KMS-11 (cell line): ENCODE measurements around the gene ART5.

ENCODE experiments used
- H2AFZ ChIP-seq: fragments of 200-600 bp; sonication (generic); 2 replicates; pipeline ENCODE4 v1.6.1; 2016; ENCODE audit warnings: antibody characterized with exemption, mixed run types, low read depth
- H3K27ac ChIP-seq: fragments of 200-600 bp; sonication (generic); 2 replicates; pipeline ENCODE4 v1.6.1; 2016; ENCODE audit warnings: mild to moderate bottlenecking, mixed run types
- H3K27me3 ChIP-seq: fragments of 200-600 bp; sonication (generic); 2 replicates; pipeline ENCODE4 v1.6.1; 2017; ENCODE audit warnings: mild to moderate bottlenecking, low read depth, mixed run types, moderate library complexity; ENCODE audit not compliant: insufficient read depth
- H3K36me3 ChIP-seq: fragments of 200-600 bp; sonication (generic); 2 replicates; pipeline ENCODE4 v1.6.1; 2017; ENCODE audit warnings: mild to moderate bottlenecking, mixed run types; ENCODE audit not compliant: insufficient read depth
- H3K4me1 ChIP-seq: fragments of 200-600 bp; sonication (generic); 2 replicates; pipeline ENCODE4 v1.6.1; 2016; ENCODE audit warnings: mild to moderate bottlenecking, low read depth, mixed run types; ENCODE audit not compliant: poor library complexity, severe bottlenecking
- H3K4me2 ChIP-seq: fragments of 200-600 bp; sonication (generic); 2 replicates; pipeline ENCODE4 v1.7.0; 2016; ENCODE audit warnings: mild to moderate bottlenecking, mixed run types
- H3K4me3 ChIP-seq: fragments of 200-600 bp; sonication (generic); IDR thresholded peaks from 2 replicates; pipeline ENCODE4 v1.6.1; 2017; ENCODE audit warnings: low read depth, low read length, mixed read lengths; ENCODE audit not compliant: insufficient read depth
- H3K79me2 ChIP-seq: fragments of 200-600 bp; sonication (generic); 2 replicates; pipeline ENCODE4 v1.6.1; 2016; ENCODE audit warnings: low read depth, mixed run types; ENCODE audit not compliant: insufficient read depth
- H3K9ac ChIP-seq: fragments of 200-600 bp; sonication (generic); 2 replicates; pipeline ENCODE4 v1.6.1; 2016; ENCODE audit warnings: mild to moderate bottlenecking, mixed run types
- H4K20me1 ChIP-seq: fragments of 200-600 bp; sonication (generic); 2 replicates; pipeline ENCODE4 v1.6.1; 2016; ENCODE audit warnings: mild to moderate bottlenecking, mixed run types; ENCODE audit not compliant: insufficient read depth
- TF ChIP-seq, protein P1 (sequence below): fragments of 200-600 bp; sonication (generic); conservative IDR thresholded peaks from 2 replicates; pipeline ENCODE4 v1.6.1; 2017; ENCODE audit warnings: low read depth, mild to moderate bottlenecking, antibody characterized with exemption, low read length, moderate library complexity, mixed read lengths

ART5 gene

DNA sequence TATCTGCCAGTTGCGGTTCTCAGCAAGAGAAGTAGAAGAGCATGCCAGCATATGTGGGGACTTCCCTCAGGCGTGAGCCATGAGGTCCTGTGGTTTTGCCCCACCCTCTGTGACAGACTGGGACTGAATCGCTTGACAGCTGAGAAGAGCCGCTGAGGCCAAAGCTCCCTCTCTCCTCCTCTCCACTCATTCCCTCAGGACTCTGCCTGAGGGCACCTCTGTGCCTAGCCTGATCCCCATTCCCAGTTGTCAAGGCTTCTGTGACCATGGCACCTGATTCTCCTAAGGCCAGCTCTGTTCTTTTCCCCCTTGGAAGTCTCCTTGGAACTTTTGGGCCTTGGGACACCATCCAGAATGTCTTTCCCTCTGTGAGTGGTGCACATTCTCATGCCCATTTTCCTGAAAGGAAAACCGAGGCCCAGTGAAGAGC, 27.0 kb downstream of the ART5 start:
- no peak overlapping the region for H3K27ac ChIP-seq
- no peaks in the 10 kb centered on the region for H3K36me3 ChIP-seq
- peak overlapping the region; percentile 8; the same call in 1 of the 2 replicates for H3K9ac ChIP-seq
- H2AFZ ChIP-seq: peak overlapping the region; percentile 59
- H4K20me1 ChIP-seq: no peaks in the 10 kb centered on the region
- TF ChIP-seq, protein P1, sequence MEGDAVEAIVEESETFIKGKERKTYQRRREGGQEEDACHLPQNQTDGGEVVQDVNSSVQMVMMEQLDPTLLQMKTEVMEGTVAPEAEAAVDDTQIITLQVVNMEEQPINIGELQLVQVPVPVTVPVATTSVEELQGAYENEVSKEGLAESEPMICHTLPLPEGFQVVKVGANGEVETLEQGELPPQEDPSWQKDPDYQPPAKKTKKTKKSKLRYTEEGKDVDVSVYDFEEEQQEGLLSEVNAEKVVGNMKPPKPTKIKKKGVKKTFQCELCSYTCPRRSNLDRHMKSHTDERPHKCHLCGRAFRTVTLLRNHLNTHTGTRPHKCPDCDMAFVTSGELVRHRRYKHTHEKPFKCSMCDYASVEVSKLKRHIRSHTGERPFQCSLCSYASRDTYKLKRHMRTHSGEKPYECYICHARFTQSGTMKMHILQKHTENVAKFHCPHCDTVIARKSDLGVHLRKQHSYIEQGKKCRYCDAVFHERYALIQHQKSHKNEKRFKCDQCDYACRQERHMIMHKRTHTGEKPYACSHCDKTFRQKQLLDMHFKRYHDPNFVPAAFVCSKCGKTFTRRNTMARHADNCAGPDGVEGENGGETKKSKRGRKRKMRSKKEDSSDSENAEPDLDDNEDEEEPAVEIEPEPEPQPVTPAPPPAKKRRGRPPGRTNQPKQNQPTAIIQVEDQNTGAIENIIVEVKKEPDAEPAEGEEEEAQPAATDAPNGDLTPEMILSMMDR: no peak
- H3K4me2 ChIP-seq: peak overlapping the region; percentile 66
- no peaks in the 10 kb centered on the region for H3K27me3 ChIP-seq
- H3K4me3 ChIP-seq: no peak overlapping the region
- H3K79me2 ChIP-seq: no peaks in the 10 kb centered on the region
- H3K4me1 ChIP-seq: peaks cover 19% of the 10 kb centered on the region

DNA sequence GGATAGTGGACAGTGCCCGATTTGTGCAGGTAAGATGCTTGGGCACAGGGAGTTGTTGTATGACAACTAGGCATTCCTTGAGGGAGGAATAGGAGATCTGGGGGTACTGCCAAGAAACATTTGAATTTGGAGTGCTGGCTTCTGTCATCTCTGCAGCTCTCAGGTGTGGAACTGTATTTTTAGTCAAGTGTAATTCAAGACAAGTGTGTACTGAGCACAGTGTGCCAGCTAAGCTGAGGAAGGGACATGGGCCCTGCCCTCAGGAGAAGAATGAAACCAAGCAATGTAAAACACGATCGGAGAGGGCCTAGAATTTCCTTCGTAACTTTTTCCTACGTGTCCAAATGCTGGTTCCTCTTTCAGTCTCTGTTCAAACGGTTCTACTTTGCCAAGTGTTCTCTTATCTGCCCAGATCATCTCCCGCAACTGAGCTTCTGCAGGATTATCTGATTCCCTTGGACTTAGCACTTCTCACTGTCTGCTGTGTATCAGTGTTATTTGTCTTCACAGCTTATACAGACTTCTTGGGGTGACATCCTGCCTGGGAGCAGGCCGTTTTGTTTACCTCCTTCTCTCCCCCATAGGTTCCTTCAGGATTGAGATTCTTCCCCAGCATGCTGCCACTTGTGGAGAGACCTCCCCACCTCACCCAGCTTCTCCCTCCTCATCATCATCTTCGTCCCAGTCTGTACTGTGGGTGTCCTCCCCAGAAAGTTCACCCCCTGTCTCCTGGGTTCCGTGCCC, 27.6 kb downstream of the ART5 start:
- Histone ChIP-seq H3K4me2 (peak overlapping the region; percentile 66), H3K27me3 (no peaks in the 10 kb centered on the region), H3K4me3 (no peak overlapping the region), H3K27ac (no peak overlapping the region), H2AFZ (peak overlapping the region; percentile 59), H3K36me3 (no peaks in the 10 kb centered on the region), H4K20me1 (no peaks in the 10 kb centered on the region), H3K4me1 (peaks cover 19% of the 10 kb centered on the region), H3K79me2 (no peaks in the 10 kb centered on the region), H3K9ac (peak overlapping the region; percentile 8; the same call in 1 of the 2 replicates)
- TF ChIP-seq, protein P1: no peak

DNA sequence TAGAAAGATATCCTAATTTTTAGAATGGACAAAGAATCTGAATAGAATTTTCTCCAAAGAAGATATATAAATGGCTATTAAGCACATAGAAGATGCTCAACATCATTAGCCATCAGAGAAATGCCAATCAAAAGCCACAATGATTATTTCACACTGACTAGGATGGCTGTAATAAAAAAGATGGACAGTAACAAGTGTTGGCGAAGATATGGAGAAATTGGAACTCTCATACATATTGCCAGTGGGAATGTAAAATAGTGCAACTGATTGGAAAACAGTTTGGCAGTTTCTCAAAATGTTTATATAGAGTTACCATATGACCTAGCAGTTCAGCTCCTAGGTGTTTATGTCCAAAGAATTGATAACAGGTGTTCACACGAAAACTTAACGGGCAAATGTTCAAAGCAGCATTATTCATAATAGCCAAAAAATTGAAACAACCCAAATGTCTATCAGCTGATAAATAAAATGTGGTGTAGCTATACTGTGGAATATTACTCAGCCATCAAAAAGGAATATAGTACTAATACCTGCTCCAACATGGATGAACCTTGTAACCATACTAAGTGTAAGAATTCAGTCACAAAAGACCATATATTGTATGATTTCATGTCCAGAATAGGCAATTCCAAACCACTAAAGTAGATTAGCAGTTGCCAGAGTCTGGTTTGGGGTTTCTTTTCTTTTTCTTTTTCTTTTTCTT, 29.7 kb downstream of the ART5 start:
- no peaks in the 10 kb centered on the region for H3K27me3 ChIP-seq
- TF ChIP-seq, protein P1: no peak
- H4K20me1 ChIP-seq: no peaks in the 10 kb centered on the region
- no peaks in the 10 kb centered on the region for H3K36me3 ChIP-seq
- peaks cover 19% of the 10 kb centered on the region for H3K4me1 ChIP-seq
- H3K9ac ChIP-seq: no peak overlapping the region
- no peak overlapping the region for H3K4me2 ChIP-seq
- no peak overlapping the region for H2AFZ ChIP-seq
- H3K79me2 ChIP-seq: no peaks in the 10 kb centered on the region
- H3K27ac ChIP-seq: no peak overlapping the region
- H3K4me3 ChIP-seq: no peak overlapping the region

DNA sequence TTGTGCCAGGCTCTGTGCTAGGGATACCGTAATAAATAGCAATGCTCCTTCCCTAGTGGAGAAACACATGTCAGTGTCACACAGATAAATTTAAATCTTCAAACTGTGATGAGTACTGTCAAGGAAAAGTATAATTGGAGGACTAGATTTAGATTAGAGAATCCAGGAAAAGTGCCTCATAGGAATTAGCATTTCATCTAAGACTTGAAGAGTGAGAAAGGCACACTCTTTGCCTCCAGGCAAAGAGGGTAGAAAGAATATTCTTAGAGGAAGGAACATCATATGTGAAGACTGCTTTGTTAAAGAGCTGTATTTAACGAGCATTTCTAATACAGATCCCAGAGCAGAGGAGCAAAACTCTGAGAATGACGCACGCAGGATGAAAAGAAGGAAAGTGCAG, 30.9 kb downstream of the ART5 start:
- H3K4me2 ChIP-seq: no peak overlapping the region
- peaks cover 19% of the 10 kb centered on the region for H3K4me1 ChIP-seq
- H3K9ac ChIP-seq: no peak overlapping the region
- no peaks in the 10 kb centered on the region for H3K79me2 ChIP-seq
- no peaks in the 10 kb centered on the region for H3K36me3 ChIP-seq
- H3K27me3 ChIP-seq: no peaks in the 10 kb centered on the region
- H2AFZ ChIP-seq: no peak overlapping the region
- TF ChIP-seq, protein P1: no peak
- no peaks in the 10 kb centered on the region for H4K20me1 ChIP-seq
- H3K4me3 ChIP-seq: no peak overlapping the region
- no peak overlapping the region for H3K27ac ChIP-seq
